Caco-2 (cell line): ENCODE results near the gene ARHGAP19. TPM values are rescaled to one million over a fixed set of nuclear protein-coding genes. Genes with fewer than 3 reads are reported as not detected.

Source experiments
- BruUV-seq: library from RNA; stranded (reverse); fragments of 400-500 nt; replicated peaks from 2 replicates; lab custom pipeline; 2021; lab: Mats Ljungman, UMichigan
- CTCF ChIA-PET: fragments of 300-600 bp; sonication (Branson Sonifier 250); formaldehyde crosslinking; loops from one replicate; lab custom pipeline; 2022; ENCODE audit warnings: antibody characterized with exemption; lab: Charles Lee
- POLR2A ChIA-PET: fragments of 300-600 bp; sonication (Branson Sonifier 250); formaldehyde crosslinking; loops from one replicate; lab custom pipeline; 2022; ENCODE audit warnings: antibody characterized with exemption; lab: Charles Lee
- DNase-seq, 2 experiments: peaks; one replicate each; pipeline versions ENCODE4 v3.0.0 to v3.0.0-alpha.2; 2020 to 2022
- H3K27me3 ChIP-seq: replicated peaks from 2 replicates; pipeline ENCODE4 v1.6.0; 2011; ENCODE audit warnings: low read length; ENCODE audit not compliant: control insufficient read depth, insufficient read depth
- H3K36me3 ChIP-seq: 2 replicates; pipeline ENCODE4 v1.5.1; 2011; ENCODE audit warnings: low read length; ENCODE audit not compliant: control insufficient read depth, insufficient read depth
- H3K4me1 ChIP-seq: fragments of 250-450 bp; sonication (Bioruptor Pico); 2 replicates; pipeline ENCODE4 v1.5.1; 2020; ENCODE audit warnings: mild to moderate bottlenecking
- H3K4me3 ChIP-seq: 2 replicates; pipeline ENCODE4 v1.5.1; 2011; ENCODE audit warnings: low read depth, mild to moderate bottlenecking, control low read depth, low read length
- H3K9me3 ChIP-seq: fragments of 250-450 bp; sonication (Bioruptor Pico); 2 replicates; pipeline ENCODE4 v1.5.1; 2020; ENCODE audit warnings: mild to moderate bottlenecking, moderate library complexity
- H3K27ac Mint-ChIP-seq: one replicate; pipeline ENCODE4 v1.8.0; 2022; ENCODE audit warnings: mixed read lengths; ENCODE audit not compliant: unreplicated experiment
- H3K27me3 Mint-ChIP-seq: one replicate; pipeline ENCODE4 v1.8.0; 2022; ENCODE audit warnings: mixed read lengths; ENCODE audit not compliant: insufficient read depth, unreplicated experiment
- H3K36me3 Mint-ChIP-seq: one replicate; pipeline ENCODE4 v1.8.0; 2022; ENCODE audit warnings: mild to moderate bottlenecking, mixed read lengths; ENCODE audit not compliant: insufficient read depth, unreplicated experiment
- H3K4me1 Mint-ChIP-seq: one replicate; pipeline ENCODE4 v1.8.0; 2022; ENCODE audit warnings: low read depth, mixed read lengths; ENCODE audit not compliant: unreplicated experiment
- H3K4me3 Mint-ChIP-seq: one replicate; pipeline ENCODE4 v1.8.0; 2022; ENCODE audit warnings: mild to moderate bottlenecking, moderate library complexity, mixed read lengths; ENCODE audit not compliant: unreplicated experiment
- H3K9me3 Mint-ChIP-seq: one replicate; pipeline ENCODE4 v1.8.0; 2022; ENCODE audit warnings: mixed read lengths; ENCODE audit not compliant: unreplicated experiment
- intact Hi-C: fragments of 100-400 bp; cut with micrococcal nuclease; formaldehyde crosslinking; loops from one replicate; pipeline ENCODE4 v1.10.0; 2022; ENCODE audit not compliant: unreplicated experiment
- total RNA-seq: library from RNA; stranded (reverse); gene quantifications from 2 replicates; pipeline ENCODE4 v1.2.3, GENCODE V29; 2022
- TF ChIP-seq, protein P1 (sequence below), 2 experiments: fragments of 200-600 bp in 1 of 2; IDR thresholded peaks; 1 replicate in 1 of 2; 2 replicates in 1 of 2; pipeline versions ENCODE4 v1.5.1 to v1.8.0; 2011 to 2022; ENCODE audit warnings: antibody characterized with exemption in 1 of 2, control low read depth in 1 of 2, inconsistent platforms in 1 of 2, low read depth in 1 of 2, low read length in 1 of 2, mild to moderate bottlenecking in 1 of 2, moderate library complexity in 1 of 2; ENCODE audit not compliant: insufficient read depth in 1 of 2, severe bottlenecking in 1 of 2, unreplicated experiment in 1 of 2

ARHGAP19 gene
- total RNA-seq, 1 experiment from 2014 or later, result 13.9 TPM

DNA sequence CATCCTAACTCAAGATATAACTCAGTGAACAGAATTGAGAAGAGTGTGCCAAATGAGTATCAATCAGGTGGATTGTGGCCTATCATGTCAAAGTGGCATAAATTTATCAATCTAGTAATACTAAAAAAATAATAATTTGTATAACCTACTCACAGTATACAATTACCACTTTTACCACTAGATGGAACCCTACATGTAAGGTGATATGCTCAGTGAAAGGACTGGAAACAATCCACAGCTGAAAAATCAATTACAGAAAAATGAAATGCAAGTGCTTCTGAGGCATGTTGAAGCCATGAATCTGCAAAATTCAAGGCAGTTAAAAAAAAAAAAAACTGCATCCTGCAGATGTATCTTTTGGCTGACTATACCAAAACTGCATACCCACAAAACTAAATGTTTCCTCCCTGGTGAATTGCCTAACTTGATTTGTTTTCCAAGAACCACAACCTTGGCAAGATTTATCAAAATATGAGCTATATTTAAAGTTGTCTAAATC, 13.9 kb downstream of the ARHGAP19 start:
- Mint-ChIP-seq H3K36me3 (no peaks in the 10 kb centered on the region), H3K4me3 (no peak overlapping the region), H3K27me3 (no peaks in the 10 kb centered on the region), H3K9me3 (no peaks in the 10 kb centered on the region), H3K27ac (no peak overlapping the region), H3K4me1 (no peaks in the 10 kb centered on the region)
- BruUV-seq, result no TSS peak
- Histone ChIP-seq H3K4me1 (0 out of 2 replicates have a peak, but pooled peaks cover 4% of the 10 kb centered on the region), H3K36me3 (no peaks in the 10 kb centered on the region), H3K9me3 (no peaks in the 10 kb centered on the region), H3K4me3 (no peak overlapping the region), H3K27me3 (no peaks in the 10 kb centered on the region)
- TF ChIP-seq, protein P1, sequence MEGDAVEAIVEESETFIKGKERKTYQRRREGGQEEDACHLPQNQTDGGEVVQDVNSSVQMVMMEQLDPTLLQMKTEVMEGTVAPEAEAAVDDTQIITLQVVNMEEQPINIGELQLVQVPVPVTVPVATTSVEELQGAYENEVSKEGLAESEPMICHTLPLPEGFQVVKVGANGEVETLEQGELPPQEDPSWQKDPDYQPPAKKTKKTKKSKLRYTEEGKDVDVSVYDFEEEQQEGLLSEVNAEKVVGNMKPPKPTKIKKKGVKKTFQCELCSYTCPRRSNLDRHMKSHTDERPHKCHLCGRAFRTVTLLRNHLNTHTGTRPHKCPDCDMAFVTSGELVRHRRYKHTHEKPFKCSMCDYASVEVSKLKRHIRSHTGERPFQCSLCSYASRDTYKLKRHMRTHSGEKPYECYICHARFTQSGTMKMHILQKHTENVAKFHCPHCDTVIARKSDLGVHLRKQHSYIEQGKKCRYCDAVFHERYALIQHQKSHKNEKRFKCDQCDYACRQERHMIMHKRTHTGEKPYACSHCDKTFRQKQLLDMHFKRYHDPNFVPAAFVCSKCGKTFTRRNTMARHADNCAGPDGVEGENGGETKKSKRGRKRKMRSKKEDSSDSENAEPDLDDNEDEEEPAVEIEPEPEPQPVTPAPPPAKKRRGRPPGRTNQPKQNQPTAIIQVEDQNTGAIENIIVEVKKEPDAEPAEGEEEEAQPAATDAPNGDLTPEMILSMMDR (IDR thresholded peaks at IDR 0.05; ENCODE audit: insufficient read depth in 1 of 2, low read depth in 1 of 2, low read length in 1 of 2, severe bottlenecking in 1 of 2, unreplicated experiment in 1 of 2), result peak; percentile 54 to 59
- intact Hi-C loops, result loop anchor here (2.0 kb wide), 2 partner anchors 54 to 76 kb away; no protein-coding TSS in a partner anchor
- CTCF ChIA-PET, result interaction anchor here (0.7 to 2.1 kb wide), 12 partner anchors 8 to 1042 kb away, joined by 3 to 16 read pairs (median 4); partner anchors contain the start of gene ARHGAP19
- DNase-seq, result peak in 1 of 2 experiments; percentile 21
- POLR2A ChIA-PET, result interaction anchor here (0.6 kb wide), 1 partner anchor 139 kb away, joined by 3 read pairs; no protein-coding TSS in a partner anchor

DNA sequence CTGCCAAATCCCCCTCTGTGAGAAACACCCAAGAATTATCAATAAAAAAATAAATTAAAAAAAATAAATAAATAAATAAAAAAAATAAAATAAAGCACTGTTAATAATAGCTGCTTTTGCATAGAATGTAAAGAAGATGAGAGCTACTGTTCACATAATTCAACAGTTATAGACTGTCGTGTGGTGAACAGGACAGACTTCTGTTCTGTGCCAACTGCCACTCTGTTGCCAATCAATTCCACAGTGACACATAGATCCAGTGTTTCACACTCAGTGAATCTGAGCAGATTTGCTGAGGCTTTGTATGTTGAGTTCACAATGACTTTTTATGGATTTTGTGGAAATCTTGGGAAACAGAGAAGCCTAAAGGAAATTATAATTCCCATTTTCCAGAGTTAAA, 14.9 kb downstream of the ARHGAP19 start:
- intact Hi-C loops, result no loop called here
- POLR2A ChIA-PET, result no interaction called here
- Mint-ChIP-seq H3K27me3 (no peaks in the 10 kb centered on the region), H3K4me3 (no peak overlapping the region), H3K9me3 (no peaks in the 10 kb centered on the region), H3K36me3 (no peaks in the 10 kb centered on the region), H3K27ac (no peak overlapping the region), H3K4me1 (no peaks in the 10 kb centered on the region)
- Histone ChIP-seq H3K9me3 (no peaks in the 10 kb centered on the region), H3K4me3 (no peak overlapping the region), H3K27me3 (no peaks in the 10 kb centered on the region), H3K4me1 (0 out of 2 replicates have a peak, but pooled peaks cover 4% of the 10 kb centered on the region), H3K36me3 (no peaks in the 10 kb centered on the region)
- BruUV-seq, result no TSS peak
- TF ChIP-seq, protein P1 (IDR thresholded peaks at IDR 0.05; ENCODE audit: insufficient read depth in 1 of 2, low read depth in 1 of 2, low read length in 1 of 2, severe bottlenecking in 1 of 2, unreplicated experiment in 1 of 2), result no peak
- CTCF ChIA-PET, result no interaction called here
- DNase-seq, result no peak

DNA sequence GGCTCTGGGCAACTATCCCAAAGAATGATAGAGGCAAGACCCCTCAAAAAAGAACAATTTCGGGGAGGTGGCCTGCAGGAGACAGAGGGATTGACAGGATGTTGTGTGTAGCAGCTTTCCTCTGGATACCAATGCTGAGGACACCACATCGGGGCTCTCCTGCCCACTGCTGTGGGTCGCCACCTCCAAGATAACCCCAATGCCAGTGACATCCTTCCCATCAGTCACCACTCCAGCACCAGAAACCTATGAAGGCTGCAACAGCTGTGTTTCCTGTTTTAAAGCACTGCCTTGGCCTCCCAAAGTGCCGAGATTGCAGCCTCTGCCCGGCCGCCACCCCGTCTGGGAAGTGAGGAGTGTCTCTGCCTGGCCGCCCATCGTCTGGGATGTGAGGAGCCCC, 17.6 kb downstream of the ARHGAP19 start:
- H3K9me3 Mint-ChIP-seq, result peaks cover 10% of the 10 kb centered on the region
- CTCF ChIA-PET, result interaction anchor here (0.6 kb wide), 1 partner anchor 17 kb away, joined by 9 read pairs; no protein-coding TSS in a partner anchor
- no TSS peak for BruUV-seq
- intact Hi-C loops, result no loop called here
- 0 out of 2 replicates have a peak, but pooled peaks cover 3% of the 10 kb centered on the region for H3K4me1 ChIP-seq
- no peak overlapping the region for H3K4me3 ChIP-seq
- H3K36me3 Mint-ChIP-seq, result no peaks in the 10 kb centered on the region
- TF ChIP-seq, protein P1 (IDR thresholded peaks at IDR 0.05; ENCODE audit: insufficient read depth in 1 of 2, low read depth in 1 of 2, low read length in 1 of 2, severe bottlenecking in 1 of 2, unreplicated experiment in 1 of 2), result no peak
- POLR2A ChIA-PET, result no interaction called here
- H3K9me3 ChIP-seq, result no peaks in the 10 kb centered on the region
- DNase-seq, result no peak
- no peaks in the 10 kb centered on the region for H3K4me1 Mint-ChIP-seq
- H3K4me3 Mint-ChIP-seq, result no peak overlapping the region
- H3K36me3 ChIP-seq, result no peaks in the 10 kb centered on the region
- no peaks in the 10 kb centered on the region for H3K27me3 ChIP-seq
- no peak overlapping the region for H3K27ac Mint-ChIP-seq
- H3K27me3 Mint-ChIP-seq, result no peaks in the 10 kb centered on the region
